Fibroblast of villous mesenchyme (primary cell): Measurements from ENCODE around the gene AQP7. TPM values are rescaled to one million over a fixed set of nuclear protein-coding genes. Genes with fewer than 3 reads are reported as not detected.
A peak's percentile ranks its signal among the peaks of the same experiment; 100 is the strongest.

ENCODE experiments used
- DNase-seq: peaks from one replicate; pipeline ENCODE4 v3.0.0-alpha.2; 2010; ENCODE audit warnings: low read depth
- H3K4me3 ChIP-seq: 2 replicates; pipeline ENCODE4 v1.5.1; 2011; ENCODE audit warnings: low read depth, mild to moderate bottlenecking, low read length
- total RNA-seq: library from RNA; depleted of rRNA; stranded (reverse); fragments of >200 nt; gene quantifications from 2 replicates; pipeline ENCODE4 v1.2.3, GENCODE V29; 2012
- TF ChIP-seq, protein P1 (sequence below): IDR thresholded peaks from 2 replicates; pipeline ENCODE4 v1.5.1; 2012; ENCODE audit warnings: low read depth, mild to moderate bottlenecking, low read length; ENCODE audit not compliant: insufficient read depth

AQP7 gene
- total RNA-seq, 1 donor: not detected

DNA sequence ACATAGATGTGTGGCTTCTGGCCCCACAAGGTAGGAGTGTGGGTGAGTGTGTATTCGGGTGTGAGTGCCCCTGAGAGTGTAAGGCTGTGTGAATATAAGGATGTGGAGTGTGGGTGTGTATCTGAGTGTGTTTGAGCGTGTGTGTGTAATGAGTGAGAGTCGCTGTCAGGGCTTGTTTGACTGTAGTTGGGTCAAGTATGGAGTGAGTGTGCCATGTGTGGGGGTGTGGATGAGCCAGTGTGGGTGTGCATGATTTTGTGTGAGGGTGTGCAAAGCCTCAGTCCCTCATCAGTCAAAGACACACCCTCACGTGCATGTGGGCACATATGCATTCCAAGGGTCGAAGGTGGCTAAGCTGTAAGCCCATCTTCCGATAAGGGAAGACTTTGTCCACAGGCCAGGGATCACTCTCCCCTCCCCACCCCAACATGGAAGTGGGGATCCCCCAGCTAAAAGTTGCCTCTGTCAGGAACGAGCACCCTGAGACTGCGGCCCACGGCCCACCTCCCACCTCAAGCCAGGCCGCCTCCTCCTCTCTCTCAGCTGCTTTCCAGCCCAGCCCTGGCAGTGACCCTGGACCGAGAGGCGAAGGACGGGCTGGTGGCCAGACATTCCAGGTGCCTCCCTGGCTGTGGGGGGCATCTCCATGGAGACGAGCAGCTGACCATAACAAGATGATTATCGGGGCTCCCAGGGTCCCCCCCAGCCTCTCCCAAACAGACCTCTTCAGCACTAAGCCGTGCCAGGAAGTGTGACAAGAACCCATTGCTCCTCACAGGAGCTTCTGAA is 32.1 kb upstream of the AQP7 start:
- TF ChIP-seq, protein P1, sequence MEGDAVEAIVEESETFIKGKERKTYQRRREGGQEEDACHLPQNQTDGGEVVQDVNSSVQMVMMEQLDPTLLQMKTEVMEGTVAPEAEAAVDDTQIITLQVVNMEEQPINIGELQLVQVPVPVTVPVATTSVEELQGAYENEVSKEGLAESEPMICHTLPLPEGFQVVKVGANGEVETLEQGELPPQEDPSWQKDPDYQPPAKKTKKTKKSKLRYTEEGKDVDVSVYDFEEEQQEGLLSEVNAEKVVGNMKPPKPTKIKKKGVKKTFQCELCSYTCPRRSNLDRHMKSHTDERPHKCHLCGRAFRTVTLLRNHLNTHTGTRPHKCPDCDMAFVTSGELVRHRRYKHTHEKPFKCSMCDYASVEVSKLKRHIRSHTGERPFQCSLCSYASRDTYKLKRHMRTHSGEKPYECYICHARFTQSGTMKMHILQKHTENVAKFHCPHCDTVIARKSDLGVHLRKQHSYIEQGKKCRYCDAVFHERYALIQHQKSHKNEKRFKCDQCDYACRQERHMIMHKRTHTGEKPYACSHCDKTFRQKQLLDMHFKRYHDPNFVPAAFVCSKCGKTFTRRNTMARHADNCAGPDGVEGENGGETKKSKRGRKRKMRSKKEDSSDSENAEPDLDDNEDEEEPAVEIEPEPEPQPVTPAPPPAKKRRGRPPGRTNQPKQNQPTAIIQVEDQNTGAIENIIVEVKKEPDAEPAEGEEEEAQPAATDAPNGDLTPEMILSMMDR: no peak
- no peak for DNase-seq
- H3K4me3 ChIP-seq: no peak overlapping the region

DNA sequence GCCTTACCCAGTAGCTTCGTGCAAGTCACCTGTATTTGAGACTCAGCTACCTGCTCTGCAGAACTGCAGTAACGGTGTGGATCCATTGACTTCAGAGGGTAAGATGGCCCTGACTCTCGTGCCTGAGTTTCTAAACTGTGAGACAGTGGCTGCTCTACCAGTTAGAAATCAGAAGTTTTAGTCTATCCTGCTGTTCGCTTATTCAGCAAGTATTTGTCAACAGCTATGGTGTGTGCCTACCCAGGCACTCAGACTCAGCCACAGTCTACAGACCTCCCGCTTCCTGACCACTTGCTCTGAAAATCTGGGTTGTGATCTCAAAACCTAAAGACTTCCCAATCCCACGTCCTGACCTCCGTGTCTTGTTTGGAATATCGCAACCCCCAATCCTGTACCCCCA is 31.5 kb upstream of the AQP7 start:
- no peak for DNase-seq
- TF ChIP-seq, protein P1: no peak
- H3K4me3 ChIP-seq: no peak overlapping the region

DNA sequence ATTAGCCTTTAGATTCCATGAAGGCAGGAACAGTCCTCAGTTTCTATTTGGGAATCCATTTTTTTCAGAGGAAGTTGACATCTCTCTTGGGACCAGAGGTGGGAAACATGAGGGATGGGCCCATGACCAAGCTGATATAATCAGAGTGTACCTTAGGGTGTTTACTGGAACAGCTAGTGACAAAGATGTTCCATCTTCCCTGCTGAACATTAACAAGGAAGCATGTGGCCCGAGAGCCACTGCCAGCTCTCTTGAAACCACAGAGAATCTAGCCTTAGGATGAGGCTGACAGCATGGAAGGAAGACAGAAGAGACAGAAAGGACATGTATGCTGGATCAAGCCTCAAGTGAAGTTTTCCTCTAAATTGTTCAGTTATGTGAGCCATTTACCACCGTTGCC is 29.1 kb upstream of the AQP7 start:
- DNase-seq: no peak
- H3K4me3 ChIP-seq: no peak overlapping the region
- TF ChIP-seq, protein P1: no peak

DNA sequence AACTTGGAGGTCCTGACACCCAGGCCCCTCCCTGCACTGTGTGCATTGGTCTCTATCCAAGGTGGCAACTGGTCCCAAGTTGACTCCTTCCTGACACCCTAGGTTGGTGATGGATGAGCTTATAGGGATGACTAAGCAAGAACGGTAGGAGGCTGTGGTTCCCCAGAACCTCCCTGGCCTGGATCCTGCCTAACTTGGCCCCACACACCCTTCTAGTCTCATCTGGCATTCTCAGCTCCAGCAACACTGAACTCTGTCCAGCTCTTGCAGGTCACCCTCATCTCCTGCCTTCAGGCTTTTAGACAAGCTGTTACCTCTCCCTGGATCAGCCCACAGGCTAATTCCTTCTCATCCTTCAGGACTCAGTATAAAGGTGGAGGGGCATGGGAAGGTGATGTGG is 28.6 kb upstream of the AQP7 start:
- DNase-seq: no peak
- TF ChIP-seq, protein P1: no peak

DNA sequence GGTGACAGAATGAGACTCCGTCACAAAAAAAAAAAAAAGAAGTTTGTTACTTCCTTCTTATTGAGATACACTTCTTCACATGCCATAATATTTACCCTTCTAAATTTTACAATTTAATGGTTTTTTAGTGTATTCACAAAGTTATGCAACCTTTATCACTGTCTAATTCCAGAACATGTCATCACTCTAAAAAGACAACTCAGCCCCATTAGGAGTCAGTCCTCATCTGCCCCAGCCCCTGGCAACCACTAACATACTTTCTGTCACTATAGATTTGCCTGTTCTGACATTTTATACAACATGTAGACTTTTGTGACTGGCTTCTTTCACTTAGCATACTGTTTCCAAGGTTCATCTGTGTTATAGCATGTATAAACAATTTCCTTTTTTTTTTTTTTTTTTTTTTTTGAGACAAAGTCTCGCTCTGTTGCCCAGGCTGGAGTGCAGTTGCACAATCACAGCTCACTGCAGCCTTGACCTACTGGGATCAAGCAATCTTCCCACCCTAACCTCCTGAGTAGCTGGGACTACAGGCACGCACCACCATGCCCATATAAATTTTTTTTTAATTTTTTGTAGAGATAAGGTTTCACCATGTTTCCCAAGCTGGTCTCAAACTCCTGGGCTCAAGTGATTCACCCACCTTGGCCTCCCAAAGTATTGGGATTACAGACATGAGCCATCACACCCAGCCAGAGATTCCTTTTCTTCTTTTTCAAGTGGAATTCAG is 27.1 kb upstream of the AQP7 start:
- DNase-seq: peak; percentile 56
- TF ChIP-seq, protein P1: no peak
- no peak overlapping the region for H3K4me3 ChIP-seq

More for the DNA sequence above, 28.6 kb upstream of the AQP7 start:
- H3K4me3 ChIP-seq: no peak overlapping the region

DNA sequence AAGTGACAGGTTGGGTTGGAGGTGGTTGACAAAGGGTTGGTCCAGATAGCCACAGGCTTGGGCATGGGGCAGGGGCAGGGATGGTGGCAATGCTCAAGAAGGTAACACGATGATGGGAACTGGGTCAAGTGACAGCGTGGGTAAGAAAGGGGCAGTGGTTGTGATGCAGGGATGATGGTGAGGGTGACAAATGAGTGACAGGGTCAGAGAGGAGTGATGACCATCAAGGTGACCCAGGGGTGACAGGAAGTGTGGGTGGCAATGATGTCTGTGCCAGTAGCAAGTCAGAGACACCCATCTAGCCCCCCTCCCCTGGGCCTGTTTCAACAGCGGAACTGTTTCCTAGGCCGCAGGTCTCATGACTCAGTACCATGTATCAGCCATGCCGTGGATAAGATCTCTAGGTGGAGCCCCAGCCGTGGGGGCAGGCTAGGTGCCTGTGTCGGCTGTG is 24.5 kb upstream of the AQP7 start:
- no peak for DNase-seq
- TF ChIP-seq, protein P1: no peak
- H3K4me3 ChIP-seq: no peak overlapping the region
